Endothelial cell of umbilical vein (primary cell): ENCODE measurements around the gene FLT1.

Experiments used
- CTCF ChIP-seq, 2 donors: IDR thresholded peaks; 1 replicate in 1 of 2; 2 replicates in 1 of 2; pipeline ENCODE4 v1.5.1; 2011; ENCODE audit warnings: low read length in 2 of 2, mild to moderate bottlenecking in 2 of 2, moderate library complexity in 2 of 2, control low read depth in 1 of 2, inconsistent platforms in 1 of 2, low read depth in 1 of 2; ENCODE audit not compliant: insufficient read depth in 1 of 2; ENCODE audit errors: extremely low read depth in 1 of 2
- EZH2 ChIP-seq: IDR thresholded peaks from 2 replicates; pipeline ENCODE4 v1.6.1; 2012; ENCODE audit warnings: borderline replicate concordance, low read depth, mild to moderate bottlenecking, moderate library complexity, low read length, inconsistent platforms; ENCODE audit not compliant: severe bottlenecking
- FOS ChIP-seq: IDR thresholded peaks from 2 replicates; pipeline ENCODE4 v1.6.1; 2011; ENCODE audit warnings: mild to moderate bottlenecking, low read length, moderate library complexity, borderline replicate concordance; ENCODE audit not compliant: insufficient read depth
- GATA2 ChIP-seq: IDR thresholded peaks from 2 replicates; pipeline ENCODE4 v1.7.0; 2011; ENCODE audit warnings: low read depth, mild to moderate bottlenecking, moderate library complexity, mixed read lengths, low read length; ENCODE audit not compliant: insufficient read length, insufficient read depth
- JUN ChIP-seq: IDR thresholded peaks from 2 replicates; pipeline ENCODE4 v1.6.1; 2011; ENCODE audit warnings: borderline replicate concordance, low read depth; ENCODE audit not compliant: insufficient read length, insufficient read depth
- MAX ChIP-seq: IDR thresholded peaks from 2 replicates; pipeline ENCODE4 v1.6.1; 2011; ENCODE audit not compliant: insufficient read depth, insufficient read length
- MYC ChIP-seq: IDR thresholded peaks from one replicate; pipeline ENCODE4 v1.6.1; 2011; ENCODE audit warnings: mild to moderate bottlenecking, low read depth, low read length
- POLR2A ChIP-seq: IDR thresholded peaks from 2 replicates; pipeline ENCODE4 v1.6.1; 2012; ENCODE audit warnings: low read depth, mild to moderate bottlenecking, control low read depth, low read length
- POLR2AphosphoS5 ChIP-seq: IDR thresholded peaks from 2 replicates; pipeline ENCODE4 v1.6.1; 2012; ENCODE audit warnings: low read depth, mild to moderate bottlenecking, control low read depth, low read length, moderate library complexity; ENCODE audit not compliant: insufficient read depth

- TF ChIP-seq POLR2A (no peak), CTCF (IDR thresholded peaks at IDR 0.05; ENCODE audit: extremely low read depth in 1 of 2, insufficient read depth in 1 of 2, low read depth in 1 of 2, low read length in 2 of 2) (no peak), MAX (no peak), EZH2 (no peak), POLR2AphosphoS5 (no peak), MYC (no peak), JUN (no peak), FOS (no peak), GATA2 (no peak)
Observed at GRCh38 chr13:28501547-28501946, 6.6 kb upstream of the FLT1 start.
